Stimulated activated CD8-positive, alpha-beta memory T cell treated with anti-CD3 and anti-CD28 coated beads, Interleukin-4, amount 100 ng/mL, for 4 hours (primary cell): ENCODE results near the gene FLNB.

Source experiments
- DNase-seq, 2 donors: peaks; one replicate each; pipeline ENCODE4 v3.0.0-alpha.2; 2020; ENCODE audit warnings: low read depth in 2 of 2, low spot score in 1 of 2

The FLNB gene

GRCh38 chr3:58104712-58105111 lies 96.5 kb downstream of the FLNB start:
- DNase-seq: no peak

DNA sequence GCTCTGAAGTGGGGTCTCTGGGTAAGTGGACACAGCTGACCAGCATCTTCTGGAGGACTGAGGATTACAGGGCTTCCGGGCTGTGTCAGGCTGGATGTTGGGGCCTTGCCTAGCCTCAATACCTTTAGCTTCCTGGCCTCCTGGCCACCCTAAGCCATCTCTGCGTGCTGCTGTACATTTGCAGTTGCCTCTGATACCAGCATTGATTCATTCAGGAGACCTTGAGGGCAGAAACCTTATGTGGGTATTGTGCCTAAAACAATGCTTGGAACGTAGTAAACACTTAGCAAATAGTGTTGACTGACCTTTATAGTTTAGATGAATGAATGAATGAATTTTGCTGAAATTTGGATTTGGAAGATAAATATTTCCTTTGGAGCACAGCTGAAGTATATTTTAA lies 97.0 kb downstream of the FLNB start:
- DNase-seq: no peak

GRCh38 chr3:58106061-58106460 lies 97.8 kb downstream of the FLNB start:
- no peak for DNase-seq

DNA sequence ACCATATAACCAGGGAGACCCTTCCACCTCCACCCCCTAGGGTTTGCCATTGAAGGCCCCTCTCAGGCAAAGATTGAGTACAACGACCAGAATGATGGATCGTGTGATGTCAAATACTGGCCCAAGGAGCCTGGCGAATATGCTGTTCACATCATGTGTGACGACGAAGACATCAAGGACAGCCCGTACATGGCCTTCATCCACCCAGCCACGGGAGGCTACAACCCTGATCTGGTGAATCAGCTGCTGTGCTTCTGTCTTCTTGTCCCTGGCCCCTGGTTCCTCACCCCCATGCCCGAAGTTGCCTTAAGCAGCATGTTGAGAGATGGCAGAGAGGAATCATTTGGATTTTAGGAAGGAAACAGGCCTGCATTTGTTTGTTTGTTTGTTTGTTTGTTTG lies 98.4 kb downstream of the FLNB start:
- no peak for DNase-seq

DNA sequence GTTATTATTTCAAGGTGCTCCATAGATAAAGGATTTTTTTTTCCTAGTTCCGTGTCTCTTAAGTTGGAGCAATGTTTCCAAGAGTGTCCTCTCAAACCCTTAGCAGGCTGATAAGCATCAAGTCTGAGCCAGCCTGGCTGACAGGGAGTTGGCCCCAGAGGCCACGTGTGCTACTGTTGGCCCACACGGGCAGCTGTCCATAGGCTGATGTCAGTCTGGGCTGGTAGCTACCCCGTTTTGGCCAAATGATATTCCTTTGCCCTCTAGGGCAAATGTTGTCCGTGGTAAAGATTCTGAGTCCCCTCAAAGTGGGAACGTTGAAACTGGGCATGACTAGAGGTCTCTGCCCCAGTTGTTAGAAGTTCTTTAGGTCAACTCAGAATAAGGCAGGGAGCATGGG lies 99.4 kb downstream of the FLNB start:
- DNase-seq: no peak

- DNase-seq: no peak
Observed at GRCh38 chr3:58109752-58110151, 101.5 kb downstream of the FLNB start.

DNA sequence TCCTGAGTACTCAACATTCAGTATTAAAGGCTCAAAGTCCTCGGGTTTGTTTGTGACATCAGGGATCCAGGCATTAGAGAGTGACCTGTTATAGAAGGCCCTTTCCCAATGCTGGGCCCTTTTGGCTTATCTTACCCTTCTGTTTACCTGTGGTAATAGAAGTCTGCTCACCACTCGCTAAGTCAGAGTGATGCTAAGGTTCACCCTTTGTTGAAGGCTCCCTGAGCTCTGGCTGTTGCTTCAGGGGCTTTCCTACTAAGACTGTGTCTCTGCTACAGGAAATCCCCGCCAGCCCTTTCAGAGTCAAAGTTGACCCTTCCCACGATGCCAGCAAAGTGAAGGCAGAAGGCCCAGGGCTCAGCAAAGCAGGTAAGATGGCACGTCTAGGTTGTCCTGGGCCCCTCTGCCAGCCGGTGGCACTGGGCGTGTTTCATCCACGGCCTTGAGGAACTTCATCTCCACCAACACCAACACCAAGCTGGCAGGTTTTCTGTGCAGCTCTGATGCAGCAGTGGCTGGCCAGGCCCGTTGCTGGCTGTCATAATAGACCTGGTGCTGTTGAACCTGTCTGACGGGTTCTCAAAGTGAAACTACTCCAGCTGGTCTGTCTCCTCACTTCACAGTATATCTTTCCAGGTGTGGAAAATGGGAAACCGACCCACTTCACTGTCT lies 103.4 kb downstream of the FLNB start:
- DNase-seq: no peak

- no peak for DNase-seq
Observed at GRCh38 chr3:58112185-58112535, 103.9 kb downstream of the FLNB start.

DNA sequence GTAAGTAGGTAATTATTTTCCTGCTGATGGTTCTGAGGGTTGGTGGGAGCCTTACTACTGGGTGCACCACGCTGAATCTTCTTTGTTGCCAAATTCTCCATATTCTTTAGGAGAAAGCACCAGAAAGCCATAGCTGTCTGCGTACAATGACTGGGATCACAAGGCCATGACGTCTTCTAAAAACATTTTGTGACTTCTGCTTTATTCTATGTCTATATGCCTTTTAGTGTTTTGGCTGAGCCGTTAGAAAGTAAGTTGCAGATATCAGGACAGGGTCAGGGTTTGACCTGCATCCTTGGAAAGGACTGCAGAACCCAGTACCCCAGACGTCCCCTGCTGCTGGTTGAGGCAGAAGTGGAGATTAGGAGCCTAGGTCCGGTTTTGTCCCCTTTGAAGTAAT lies 107.0 kb downstream of the FLNB start:
- DNase-seq: no peak

DNA sequence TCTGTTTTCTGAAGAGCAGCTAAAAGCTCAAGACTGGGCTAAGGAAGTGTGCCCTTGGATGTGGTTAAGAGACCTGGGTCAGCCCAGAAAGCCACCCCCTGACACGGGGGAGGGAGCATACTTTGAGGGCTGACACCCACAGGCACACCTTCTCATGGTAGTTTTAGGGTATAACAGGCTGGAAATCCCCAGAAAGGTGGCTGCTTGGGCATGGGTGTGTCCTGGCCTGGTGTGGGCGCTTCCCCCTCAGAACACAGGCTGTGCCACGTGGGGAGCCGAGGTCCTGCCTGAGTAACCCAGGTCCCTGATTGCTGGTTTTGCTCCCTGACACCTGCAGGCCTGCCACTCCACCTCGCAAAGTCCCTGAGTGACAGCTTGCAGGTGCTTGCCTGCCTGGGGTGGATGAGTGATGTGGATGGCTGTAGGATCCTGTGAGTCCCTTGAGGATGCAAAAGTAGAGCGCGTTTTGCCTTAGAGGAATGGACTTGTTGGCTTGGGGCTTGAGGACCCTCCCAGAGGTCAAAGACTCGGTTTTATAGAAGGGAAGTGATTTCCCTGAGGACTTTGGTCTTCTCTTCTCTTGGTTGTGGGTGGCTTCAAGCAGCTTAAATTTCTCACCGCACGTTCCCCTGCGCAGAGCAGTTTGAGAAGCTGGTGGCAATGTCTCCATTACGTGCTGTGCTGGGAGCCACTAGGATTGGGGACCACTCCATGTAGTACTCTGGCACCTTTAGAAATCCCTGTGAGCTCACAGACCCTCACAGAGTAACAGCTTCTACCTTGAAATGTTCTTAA lies 108.1 kb downstream of the FLNB start:
- peak; percentile 22 to 34 for DNase-seq

- DNase-seq: no peak
Observed at GRCh38 chr3:58116985-58117384, 108.8 kb downstream of the FLNB start.

GRCh38 chr3:58117561-58118181 lies 109.4 kb downstream of the FLNB start:
- DNase-seq: no peak

DNA sequence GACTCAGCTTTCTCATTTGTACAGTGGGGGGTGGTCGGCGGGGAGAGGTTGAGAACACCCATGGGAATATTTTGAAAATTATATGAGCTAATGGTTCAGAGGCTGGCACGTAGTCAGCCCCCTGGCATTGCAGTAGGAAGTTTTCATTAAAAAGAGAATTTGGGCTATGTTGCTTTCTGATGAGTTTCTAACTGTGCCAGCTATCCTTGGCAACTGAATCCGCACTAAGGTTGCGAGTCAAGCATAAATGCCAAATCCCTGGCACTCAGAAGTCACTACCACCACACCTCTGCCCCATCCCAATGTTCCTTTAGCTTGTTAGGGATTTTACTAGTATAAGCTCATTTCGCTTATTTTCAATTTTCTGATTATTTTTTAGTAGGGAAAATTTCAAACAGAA lies 111.0 kb downstream of the FLNB start:
- no peak for DNase-seq

DNA sequence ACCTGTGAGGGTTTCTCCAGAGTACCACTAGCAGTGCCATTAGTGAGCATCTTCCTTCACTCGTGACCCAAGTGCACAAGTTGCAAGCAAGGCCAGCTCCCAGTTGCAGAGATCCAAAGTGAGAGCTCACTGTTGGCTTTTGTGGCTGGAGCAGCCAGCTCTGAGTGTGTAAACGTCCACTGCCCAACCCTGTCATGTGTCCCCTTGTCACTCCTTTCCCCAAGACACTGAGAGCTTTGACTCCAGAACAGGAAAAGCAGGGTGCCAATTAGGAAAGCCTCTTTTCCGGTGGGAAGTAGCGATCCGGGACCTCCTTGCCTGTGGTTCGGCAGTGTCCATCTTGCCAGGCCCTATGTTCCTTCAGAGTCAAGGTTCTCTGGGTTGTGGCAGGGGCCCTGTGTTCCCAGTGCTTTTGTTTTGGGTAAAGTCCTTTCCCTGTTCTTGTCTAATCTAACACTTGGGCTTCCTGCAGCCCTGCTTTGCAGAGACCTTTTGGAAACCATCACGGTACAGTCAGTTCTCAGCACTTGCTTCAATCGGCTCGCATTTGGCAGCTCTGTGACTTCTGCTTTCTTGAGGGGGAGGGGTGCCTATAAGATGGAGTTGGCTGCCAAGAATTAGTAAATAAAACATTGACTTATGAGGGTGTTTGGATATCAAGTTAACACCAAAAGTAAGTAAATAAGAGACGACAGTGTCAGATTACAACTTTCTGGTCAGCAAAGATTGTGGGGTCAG lies 112.0 kb downstream of the FLNB start:
- no peak for DNase-seq

GRCh38 chr3:58121183-58121582 lies 113.0 kb downstream of the FLNB start:
- DNase-seq: no peak

DNA sequence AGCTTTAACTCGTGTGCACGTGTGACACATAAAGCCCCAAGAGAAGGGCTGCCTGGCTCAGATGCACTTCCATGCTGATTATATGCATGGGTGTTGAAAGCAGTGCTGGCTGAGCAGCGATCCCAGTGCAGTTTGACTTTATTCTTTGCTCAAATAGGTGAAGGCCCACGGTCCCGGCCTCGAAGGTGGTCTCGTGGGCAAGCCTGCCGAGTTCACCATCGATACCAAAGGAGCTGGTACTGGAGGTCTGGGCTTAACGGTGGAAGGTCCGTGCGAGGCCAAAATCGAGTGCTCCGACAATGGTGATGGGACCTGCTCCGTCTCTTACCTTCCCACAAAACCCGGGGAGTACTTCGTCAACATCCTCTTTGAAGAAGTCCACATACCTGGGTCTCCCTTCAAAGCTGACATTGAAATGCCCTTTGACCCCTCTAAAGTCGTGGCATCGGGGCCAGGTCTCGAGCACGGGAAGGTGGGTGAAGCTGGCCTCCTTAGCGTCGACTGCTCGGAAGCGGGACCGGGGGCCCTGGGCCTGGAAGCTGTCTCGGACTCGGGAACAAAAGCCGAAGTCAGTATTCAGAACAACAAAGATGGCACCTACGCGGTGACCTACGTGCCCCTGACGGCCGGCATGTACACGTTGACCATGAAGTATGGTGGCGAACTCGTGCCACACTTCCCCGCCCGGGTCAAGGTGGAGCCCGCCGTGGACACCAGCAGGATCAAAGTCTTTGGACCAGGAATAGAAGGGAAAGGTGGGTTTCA lies 114.9 kb downstream of the FLNB start:
- DNase-seq: no peak

- no peak for DNase-seq
Observed at GRCh38 chr3:58124387-58124786, 116.2 kb downstream of the FLNB start.

GRCh38 chr3:58129041-58129770 lies 121.0 kb downstream of the FLNB start:
- DNase-seq: no peak

GRCh38 chr3:58130591-58130990 lies 122.4 kb downstream of the FLNB start:
- DNase-seq: no peak

GRCh38 chr3:58131101-58131825 lies 123.0 kb downstream of the FLNB start:
- no peak for DNase-seq
